Activated CD4-positive, alpha-beta memory T cell treated with anti-CD3 and anti-CD28 coated beads for 36 hours (primary cell): ENCODE data around the gene MYO1C. TPM values are rescaled to one million over a fixed set of nuclear protein-coding genes. Genes with fewer than 3 reads are reported as not detected.
A peak's percentile ranks its signal among the peaks of the same experiment; 100 is the strongest.

ENCODE experiments used
- CTCF ChIA-PET: fragments of 350-600 bp; sonication (Branson Sonifier 250); formaldehyde crosslinking; loops from one replicate; lab custom pipeline; 2021; ENCODE audit warnings: antibody characterized with exemption, inconsistent platforms; lab: Charles Lee
- POLR2A ChIA-PET: fragments of 350-600 bp; sonication (Branson Sonifier 250); formaldehyde crosslinking; loops from one replicate; lab custom pipeline; 2021; ENCODE audit warnings: antibody characterized with exemption; lab: Charles Lee
- DNase-seq: peaks from one replicate; pipeline ENCODE4 v3.0.0-alpha.2; 2020
- H3K27ac Mint-ChIP-seq: one replicate; pipeline ENCODE4 v1.8.0; 2021; ENCODE audit warnings: mixed read lengths
- H3K27me3 Mint-ChIP-seq: one replicate; pipeline ENCODE4 v1.8.0; 2021; ENCODE audit warnings: mixed read lengths
- H3K36me3 Mint-ChIP-seq: one replicate; pipeline ENCODE4 v1.8.0; 2021; ENCODE audit warnings: mixed read lengths
- H3K4me1 Mint-ChIP-seq: one replicate; pipeline ENCODE4 v1.8.0; 2021; ENCODE audit warnings: low read depth, mixed read lengths
- H3K4me3 Mint-ChIP-seq: one replicate; pipeline ENCODE4 v1.8.0; 2021; ENCODE audit warnings: mild to moderate bottlenecking, mixed read lengths
- H3K9me3 Mint-ChIP-seq: one replicate; pipeline ENCODE4 v1.8.0; 2021; ENCODE audit warnings: mixed read lengths
- intact Hi-C: fragments of 100-400 bp; cut with micrococcal nuclease; formaldehyde crosslinking; loops from one replicate; pipeline ENCODE4 v1.15.1; 2023
- total RNA-seq, 2 experiments: library from RNA; stranded (reverse); gene quantifications; one replicate each; pipeline ENCODE4 v1.2.3, GENCODE V29; 2021

MYO1C gene
- total RNA-seq, 2 experiments from 2014 or later, result 42.8 to 46.7 TPM

DNA sequence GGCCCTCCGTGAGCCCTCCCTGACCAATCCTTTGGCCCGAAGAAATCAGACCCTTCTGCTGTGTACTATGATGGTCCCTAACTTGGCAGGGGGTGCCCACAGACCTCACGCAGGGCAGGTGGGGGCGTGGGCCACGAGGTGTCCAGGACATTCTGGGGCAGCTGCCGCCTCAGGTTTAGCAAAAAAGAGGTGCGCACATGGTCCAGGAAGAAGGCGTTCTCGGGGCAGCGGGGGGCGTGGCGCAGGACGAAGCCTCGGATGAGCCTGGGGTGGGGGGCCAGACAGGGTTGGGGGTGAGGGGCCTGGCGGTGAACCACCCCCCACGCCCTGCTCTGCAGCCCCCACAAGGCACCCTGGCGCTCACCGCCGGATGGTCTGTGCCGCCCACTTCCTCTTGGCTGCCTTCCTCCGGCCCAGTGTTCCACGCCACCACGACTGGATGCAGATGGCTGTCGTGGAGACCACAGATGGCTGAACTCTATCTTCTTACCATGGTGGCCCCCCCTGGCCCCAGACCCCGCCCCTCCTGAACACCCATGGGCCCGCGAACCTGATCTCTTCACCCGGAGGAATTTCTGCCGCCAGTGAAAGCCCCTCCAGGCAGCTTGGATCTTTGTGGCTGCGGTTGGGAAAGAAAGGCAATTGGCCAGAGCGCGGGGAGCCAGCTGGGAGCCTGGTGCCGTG, 22.3 kb downstream of the MYO1C start:
- intact Hi-C loops, result no loop called here
- Mint-ChIP-seq H3K27me3 (no peaks in the 10 kb centered on the region), H3K9me3 (no peaks in the 10 kb centered on the region), H3K27ac (no peak overlapping the region), H3K4me1 (peaks cover 10% of the 10 kb centered on the region), H3K4me3 (no peak overlapping the region), H3K36me3 (peaks cover 29% of the 10 kb centered on the region)
- ChIA-PET POLR2A (no interaction called here), CTCF (no interaction called here)
- no peak for DNase-seq

DNA sequence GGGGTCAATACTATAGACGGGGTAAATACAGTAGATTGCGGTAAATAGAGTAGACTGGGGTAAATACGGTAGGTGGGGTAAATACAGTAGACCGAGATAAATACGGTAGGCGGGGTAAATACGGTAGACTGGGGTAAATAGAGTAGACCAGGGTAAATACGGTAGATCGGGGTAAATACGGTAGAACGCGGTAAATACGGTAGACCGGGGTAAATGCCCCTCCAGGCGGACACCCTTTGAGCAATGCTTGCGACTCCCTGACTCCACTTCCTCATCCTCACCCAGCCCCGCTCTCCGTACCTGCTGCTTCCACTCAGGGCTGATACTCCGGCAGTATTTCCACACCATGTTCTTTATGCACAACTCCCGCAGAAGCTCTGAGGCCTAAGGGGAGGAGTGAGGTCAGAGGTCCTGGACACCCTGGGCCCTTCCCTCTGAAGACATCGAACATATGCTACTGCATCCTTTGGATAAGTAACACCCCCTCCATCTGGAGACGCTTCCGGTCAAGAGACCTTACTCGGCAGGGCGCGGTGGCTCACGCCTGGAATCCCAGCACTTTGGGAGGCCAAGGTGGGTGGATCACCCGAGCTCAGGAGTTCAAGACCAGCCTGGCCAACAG, 23.1 kb downstream of the MYO1C start:
- CTCF ChIA-PET, result interaction anchor here (0.5 kb wide), 1 partner anchor 137 kb away, joined by 3 read pairs; no protein-coding TSS in a partner anchor
- no peak overlapping the region for H3K27ac Mint-ChIP-seq
- POLR2A ChIA-PET, result no interaction called here
- peaks cover 2% of the 10 kb centered on the region for H3K27me3 Mint-ChIP-seq
- peaks cover 10% of the 10 kb centered on the region for H3K4me1 Mint-ChIP-seq
- H3K36me3 Mint-ChIP-seq, result peaks cover 30% of the 10 kb centered on the region
- H3K9me3 Mint-ChIP-seq, result no peaks in the 10 kb centered on the region
- intact Hi-C loops, result no loop called here
- no peak overlapping the region for H3K4me3 Mint-ChIP-seq
- no peak for DNase-seq

DNA sequence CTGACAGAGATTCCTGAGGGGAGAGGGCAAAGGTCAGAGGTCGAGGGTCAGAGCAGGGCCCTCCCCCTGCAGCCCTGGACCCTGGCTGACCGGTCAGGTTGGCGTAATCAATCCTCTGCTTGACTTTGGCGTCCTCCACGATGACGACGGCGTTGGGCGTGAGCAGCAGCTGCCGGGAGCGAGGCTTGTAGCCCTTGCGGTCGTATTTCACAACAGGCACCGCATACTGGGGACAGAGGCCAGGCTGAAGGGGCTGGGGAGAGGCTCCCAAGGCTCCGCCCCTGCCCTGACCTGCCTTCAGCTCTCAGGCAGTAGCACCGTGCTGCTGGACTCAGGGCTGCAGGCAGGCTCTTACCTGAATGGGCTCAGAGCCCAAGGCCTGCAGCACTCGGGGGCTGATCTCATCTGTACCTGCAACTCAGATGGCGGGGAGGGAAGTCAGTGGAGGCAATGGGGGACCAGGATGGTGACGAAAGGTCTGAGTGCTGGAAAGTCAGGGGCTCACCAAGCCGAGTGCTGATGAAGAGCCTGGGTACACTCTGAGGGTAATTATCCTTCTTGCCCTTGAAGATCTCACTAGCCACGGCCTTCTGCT, 24.5 kb downstream of the MYO1C start:
- intact Hi-C loops, result no loop called here
- no peak overlapping the region for H3K27ac Mint-ChIP-seq
- DNase-seq, result no peak
- peaks cover 2% of the 10 kb centered on the region for H3K27me3 Mint-ChIP-seq
- peaks cover under 1% of the 10 kb centered on the region for H3K9me3 Mint-ChIP-seq
- POLR2A ChIA-PET, result no interaction called here
- peaks cover 8% of the 10 kb centered on the region for H3K4me1 Mint-ChIP-seq
- H3K36me3 Mint-ChIP-seq, result peaks cover 28% of the 10 kb centered on the region
- CTCF ChIA-PET, result no interaction called here
- H3K4me3 Mint-ChIP-seq, result no peak overlapping the region

GRCh38 chr17:1467258-1467657, 25.2 kb downstream of the MYO1C start:
- Mint-ChIP-seq H3K27ac (no peak overlapping the region), H3K9me3 (peaks cover 2% of the 10 kb centered on the region), H3K36me3 (peaks cover 31% of the 10 kb centered on the region), H3K4me1 (peaks cover 15% of the 10 kb centered on the region), H3K27me3 (peaks cover 2% of the 10 kb centered on the region), H3K4me3 (no peak overlapping the region)
- DNase-seq, result no peak
- CTCF ChIA-PET, result no interaction called here
- POLR2A ChIA-PET, result no interaction called here
- intact Hi-C loops, result no loop called here

DNA sequence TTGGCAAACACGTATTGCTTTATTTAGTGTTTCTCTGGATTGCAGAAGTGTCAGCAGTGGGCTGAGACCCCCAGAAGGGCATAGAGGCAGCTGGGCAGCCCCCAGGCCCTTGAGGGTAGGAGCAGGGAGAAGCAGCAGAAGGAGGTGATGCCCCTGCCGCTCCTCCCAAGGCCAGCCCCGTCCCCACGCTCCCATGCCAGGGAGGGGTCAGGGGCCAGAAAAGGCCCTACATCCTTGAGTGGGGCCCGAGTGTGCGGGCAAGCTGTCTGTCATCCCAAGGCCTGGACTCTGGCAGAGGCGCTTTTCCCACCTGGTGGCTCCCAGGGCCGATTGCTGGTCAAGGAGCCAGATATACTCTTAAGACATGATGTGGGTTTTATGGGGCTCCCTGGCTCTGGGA, 28.3 kb downstream of the MYO1C start:
- CTCF ChIA-PET, result no interaction called here
- POLR2A ChIA-PET, result interaction anchor here (1.8 kb wide), 1 partner anchor 21 kb away, joined by 7 read pairs; no protein-coding TSS in a partner anchor

GRCh38 chr17:1462164-1463112, 30.0 kb downstream of the MYO1C start:
- Mint-ChIP-seq H3K27me3 (peaks cover 10% of the 10 kb centered on the region), H3K36me3 (peaks cover 7% of the 10 kb centered on the region), H3K4me1 (peaks cover 33% of the 10 kb centered on the region), H3K9me3 (peaks cover 2% of the 10 kb centered on the region), H3K4me3 (peak overlapping the region; percentile 32), H3K27ac (peak overlapping the region; percentile 62)
- intact Hi-C loops, result loop anchor here (1.0 kb wide), 1 partner anchor 11 kb away; no protein-coding TSS in a partner anchor
- peak; percentile 41 for DNase-seq
- CTCF ChIA-PET, result interaction anchor here (0.8 to 1.6 kb wide), 6 partner anchors 8 to 112 kb away, joined by 3 to 7 read pairs (median 4); partner anchors contain the start of gene INPP5K
- POLR2A ChIA-PET, result interaction anchor here (0.6 to 1.8 kb wide), 4 partner anchors 22 to 255 kb away, joined by 3 to 7 read pairs (median 4); no protein-coding TSS in a partner anchor

More for the DNA sequence above, 28.3 kb downstream of the MYO1C start:
- DNase-seq, result no peak
- no peak overlapping the region for H3K27ac Mint-ChIP-seq
- peaks cover 19% of the 10 kb centered on the region for H3K36me3 Mint-ChIP-seq
- peaks cover 2% of the 10 kb centered on the region for H3K9me3 Mint-ChIP-seq
- intact Hi-C loops, result no loop called here
- H3K4me3 Mint-ChIP-seq, result no peak overlapping the region
- H3K27me3 Mint-ChIP-seq, result peaks cover 10% of the 10 kb centered on the region
- peaks cover 30% of the 10 kb centered on the region for H3K4me1 Mint-ChIP-seq

DNA sequence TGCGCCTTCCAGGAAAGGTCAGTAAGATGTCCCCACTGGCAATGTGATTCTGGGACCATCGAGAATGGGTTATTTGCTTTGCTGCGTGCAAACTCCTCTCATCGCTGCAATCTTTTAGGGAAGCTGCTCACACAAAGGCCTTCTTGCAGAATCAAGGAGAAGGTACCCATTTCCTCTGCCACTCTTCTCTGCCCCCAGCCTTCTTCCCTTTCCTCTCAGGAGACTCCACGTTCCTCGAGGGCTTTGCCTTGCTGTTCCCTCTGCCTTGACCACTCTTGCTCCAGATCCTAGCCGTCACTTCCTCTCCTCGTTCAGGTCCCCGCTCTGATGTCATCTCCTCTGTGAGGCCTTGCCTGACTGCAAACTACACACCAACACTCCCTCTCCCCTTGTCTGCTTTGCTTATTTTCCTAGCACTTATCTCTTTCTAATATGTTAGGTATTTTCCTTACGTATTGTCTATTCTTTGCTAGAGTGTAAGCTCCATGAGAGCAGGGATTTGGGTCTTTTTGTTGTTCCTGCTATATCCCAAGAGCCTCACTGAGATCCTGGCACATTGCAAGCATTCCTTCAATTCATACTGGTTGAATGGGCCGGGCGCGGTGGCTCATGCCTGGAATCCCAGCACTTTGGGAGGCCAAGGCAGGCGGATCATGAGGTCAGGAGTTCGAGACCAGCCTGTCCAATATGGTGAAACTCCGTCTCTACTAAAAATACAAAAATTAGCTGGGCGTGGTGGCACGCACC, 31.1 kb downstream of the MYO1C start:
- peaks cover 10% of the 10 kb centered on the region for H3K27me3 Mint-ChIP-seq
- no peak overlapping the region for H3K4me3 Mint-ChIP-seq
- no peak overlapping the region for H3K27ac Mint-ChIP-seq
- peaks cover 2% of the 10 kb centered on the region for H3K9me3 Mint-ChIP-seq
- intact Hi-C loops, result no loop called here
- peaks cover 40% of the 10 kb centered on the region for H3K4me1 Mint-ChIP-seq
- H3K36me3 Mint-ChIP-seq, result peaks cover 4% of the 10 kb centered on the region
- POLR2A ChIA-PET, result no interaction called here
- DNase-seq, result no peak
- CTCF ChIA-PET, result interaction anchor here (0.8 to 0.9 kb wide), 2 partner anchors 54 to 55 kb away, joined by 3 read pairs; partner anchors contain the start of gene INPP5K

- ChIA-PET CTCF (interaction anchor here (0.6 to 1.1 kb wide), 4 partner anchors 50 to 463 kb away, joined by 3 to 7 read pairs (median 4); partner anchors contain the start of gene WDR81), POLR2A (no interaction called here)
- Mint-ChIP-seq H3K4me1 (peaks cover 41% of the 10 kb centered on the region), H3K27me3 (peaks cover 10% of the 10 kb centered on the region), H3K4me3 (no peak overlapping the region), H3K36me3 (peaks cover 4% of the 10 kb centered on the region), H3K9me3 (peaks cover 2% of the 10 kb centered on the region), H3K27ac (no peak overlapping the region)
- intact Hi-C loops, result no loop called here
- DNase-seq, result peak; percentile 29
Measured at GRCh38 chr17:1460233-1460632, 32.3 kb downstream of the MYO1C start.

- intact Hi-C loops, result loop anchor here (1.0 to 5.0 kb wide), 4 partner anchors 29 to 94 kb away; partner anchors contain the start of gene INPP5K
- ChIA-PET POLR2A (interaction anchor here (0.7 to 2.1 kb wide), 5 partner anchors 32 to 94 kb away, joined by 3 to 7 read pairs (median 5); partner anchors contain the start of genes INPP5K and YWHAE), CTCF (interaction anchor here (0.6 to 2.3 kb wide), 4 partner anchors 60 to 90 kb away, joined by 3 to 18 read pairs (median 5); partner anchors contain the start of gene INPP5K)
- peaks cover 5% of the 10 kb centered on the region for H3K36me3 Mint-ChIP-seq
- H3K27ac Mint-ChIP-seq, result peak within 1 kb of the TSS; percentile 88
- peak within 1 kb of the TSS; percentile 85 for H3K4me3 Mint-ChIP-seq
- peak; percentile 99 for DNase-seq
- peaks cover 52% of the 10 kb centered on the region for H3K4me1 Mint-ChIP-seq
- no peaks in the 10 kb centered on the region for H3K9me3 Mint-ChIP-seq
- peaks cover 5% of the 10 kb centered on the region for H3K27me3 Mint-ChIP-seq
Measured at GRCh38 chr17:1455797-1456599, 36.5 kb downstream of the MYO1C start, which contains the start of gene CRK. TSS of gene CRK (minus strand) at chr17:1456232. CDS start at chr17:1456117, 115 bp downstream.
